Measurements from ENCODE around the gene DCDC2.
"Not testable (repeated sequence)": the region's sequence is repeated elsewhere in the genome, so short reads cannot be mapped to it uniquely, and the experiment has no call there.

DCDC2 gene

DNA sequence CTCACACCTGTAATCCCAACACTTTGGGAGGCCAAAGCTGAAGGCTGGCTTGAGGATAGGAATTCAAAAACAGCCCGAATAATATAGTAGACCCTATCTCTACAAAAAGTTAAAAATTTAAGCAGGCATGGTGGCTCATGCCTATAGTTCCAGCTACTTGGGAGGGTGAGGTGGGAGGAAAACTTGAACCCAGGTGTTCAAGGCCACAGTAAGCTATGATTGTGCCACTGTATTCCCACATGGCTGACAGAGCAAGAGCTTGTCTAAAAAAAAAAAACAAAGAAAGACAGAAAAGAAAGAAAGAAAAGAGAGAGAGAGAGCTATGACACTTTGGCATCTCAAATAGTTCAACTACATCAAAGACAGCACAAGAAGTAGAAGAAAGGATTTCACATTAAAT is 33.2 kb downstream of the DCDC2 start:
- Mint-ChIP-seq H3K27ac (no peak overlapping the region), H3K27me3 (peaks cover 21 to 30% of the 10 kb centered on the region in 2 donors), H3K9me3 (no peaks in the 10 kb centered on the region), H3K36me3 (no peaks in the 10 kb centered on the region), H3K4me1 (no peaks in the 10 kb centered on the region), H3K4me3 (no peak overlapping the region)
- ATAC-seq (replicated peaks) (no peak), DNase-seq (no peak)

GRCh38 chr6:24323632-24324337 is 34.1 kb downstream of the DCDC2 start:
- Mint-ChIP-seq H3K27me3 (peaks cover 23 to 29% of the 10 kb centered on the region in 2 donors), H3K9me3 (no peaks in the 10 kb centered on the region), H3K4me3 (no peak overlapping the region), H3K36me3 (no peaks in the 10 kb centered on the region), H3K4me1 (no peaks in the 10 kb centered on the region), H3K27ac (no peak overlapping the region)
- ATAC-seq (replicated peaks) (no peak), DNase-seq (no peak)

- peaks cover 0 to 3% of the 10 kb centered on the region in 2 donors for H3K9me3 Mint-ChIP-seq
- no peak for DNase-seq
- peaks cover 19 to 24% of the 10 kb centered on the region in 2 donors for H3K27me3 Mint-ChIP-seq
- no peaks in the 10 kb centered on the region for H3K36me3 Mint-ChIP-seq
- no peak for ATAC-seq (replicated peaks)
- H3K4me1 Mint-ChIP-seq = no peaks in the 10 kb centered on the region
- H3K4me3 Mint-ChIP-seq = no peak overlapping the region
- no peak overlapping the region for H3K27ac Mint-ChIP-seq
Observed at GRCh38 chr6:24322924-24323323, 34.9 kb downstream of the DCDC2 start.

DNA sequence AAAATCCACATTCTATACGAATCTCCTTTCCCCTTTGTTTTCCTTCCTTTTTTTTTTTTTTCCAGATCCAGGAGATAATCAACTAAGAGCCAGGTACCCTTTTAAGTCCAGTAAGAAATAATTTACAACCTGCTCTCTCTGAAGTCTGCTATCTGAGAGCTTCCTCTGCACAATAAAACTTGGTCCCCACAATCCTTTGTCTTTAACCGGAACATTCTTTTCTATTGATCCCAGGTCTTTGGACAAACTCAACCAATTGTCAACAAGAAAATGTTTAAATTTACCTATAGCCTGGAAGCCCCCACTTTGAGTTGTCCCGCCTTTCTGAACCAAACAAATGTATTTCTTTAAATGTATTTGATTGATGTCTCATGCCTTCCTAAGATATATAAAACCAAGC is 35.4 kb downstream of the DCDC2 start:
- ATAC-seq (replicated peaks); H3K9me3 Mint-ChIP-seq; H3K4me3 Mint-ChIP-seq; H3K27ac Mint-ChIP-seq; DNase-seq; H3K36me3 Mint-ChIP-seq; H3K4me1 Mint-ChIP-seq: not testable (repeated sequence)
- peaks cover 19 to 24% of the 10 kb centered on the region in 2 donors for H3K27me3 Mint-ChIP-seq

DNA sequence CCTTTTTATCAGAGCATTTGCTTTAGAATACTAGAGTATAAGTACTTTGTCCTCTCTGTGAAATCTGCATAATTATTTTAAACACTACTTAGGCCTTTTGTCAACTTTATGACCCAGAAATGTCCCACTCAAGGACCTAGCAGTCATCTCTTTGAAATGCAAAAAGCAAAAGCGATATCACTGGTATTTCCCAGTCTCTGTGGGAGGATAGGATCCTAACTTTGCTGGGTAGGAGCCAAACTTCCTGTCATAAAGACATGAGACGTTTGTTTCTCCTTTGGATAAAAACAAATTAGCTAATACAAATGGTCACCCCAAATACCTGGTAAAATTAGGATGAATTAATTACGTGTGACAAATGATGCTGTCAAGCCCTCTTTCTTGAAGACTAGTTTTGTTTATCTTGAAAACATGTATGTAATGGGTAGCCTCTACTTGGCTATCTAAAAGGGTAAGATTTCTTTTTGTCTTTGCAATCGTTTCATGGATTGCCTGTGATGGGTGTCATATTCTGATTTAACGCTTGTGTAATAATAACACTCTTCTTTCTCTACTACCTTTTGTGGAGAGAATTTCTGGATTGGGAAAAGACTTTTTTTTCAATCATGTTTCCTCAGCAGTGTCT is 36.2 kb downstream of the DCDC2 start:
- Mint-ChIP-seq H3K36me3 (no peaks in the 10 kb centered on the region), H3K4me3 (no peak overlapping the region), H3K27ac (no peak overlapping the region), H3K9me3 (peaks cover 0 to 3% of the 10 kb centered on the region in 2 donors), H3K27me3 (peaks cover 19 to 24% of the 10 kb centered on the region in 2 donors), H3K4me1 (no peaks in the 10 kb centered on the region)
- DNase-seq = no peak
- ATAC-seq (replicated peaks) = no peak

DNA sequence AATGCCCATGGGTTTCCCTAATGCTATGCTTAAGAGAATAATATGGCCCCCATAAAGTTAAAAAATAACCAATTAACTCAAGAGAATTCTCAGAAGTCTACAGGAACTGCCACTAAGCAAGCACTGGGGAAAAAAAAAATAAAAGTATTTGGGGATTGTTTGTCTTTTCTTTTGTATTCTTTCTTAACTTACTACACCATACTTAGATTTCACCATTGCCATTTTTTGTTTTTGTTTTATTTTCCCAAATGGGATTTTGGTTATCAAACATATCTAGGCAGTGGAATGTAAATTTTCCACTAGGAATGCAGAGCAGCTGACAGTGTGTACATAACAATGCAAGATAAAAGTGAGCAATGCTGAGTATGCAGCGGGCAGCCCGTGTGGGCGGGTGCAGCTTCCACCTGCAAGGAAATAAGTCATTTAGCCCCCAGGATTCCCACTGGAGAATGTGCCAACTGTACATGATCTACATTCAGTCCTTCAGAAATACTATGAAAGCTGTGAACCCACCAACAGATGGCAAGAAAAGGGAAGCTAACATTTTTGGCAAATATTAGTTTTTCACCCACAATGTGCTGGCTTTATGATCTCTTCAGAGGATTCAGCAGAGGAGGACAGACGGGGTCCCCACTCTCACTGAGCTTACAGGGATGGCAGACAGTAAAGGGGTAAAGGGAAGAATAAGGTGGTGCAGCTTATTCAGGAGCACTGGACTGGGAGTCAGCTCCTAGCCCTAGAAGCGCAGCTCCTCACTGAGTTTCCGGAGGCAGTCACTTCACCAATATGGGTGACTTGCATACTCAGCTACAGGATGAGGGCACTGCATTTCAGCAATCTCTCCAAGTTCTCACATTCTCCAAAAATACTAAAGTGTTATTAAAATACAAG is 44.4 kb downstream of the DCDC2 start:
- Mint-ChIP-seq H3K36me3 (peaks cover 6% of the 10 kb centered on the region in 2 donors), H3K9me3 (peaks cover 19 to 25% of the 10 kb centered on the region in 2 donors), H3K4me3 (no peak overlapping the region), H3K4me1 (no peaks in the 10 kb centered on the region), H3K27me3 (peaks cover 16 to 32% of the 10 kb centered on the region in 2 donors), H3K27ac (no peak overlapping the region)
- DNase-seq (no peak), ATAC-seq (replicated peaks) (no peak)

- peaks cover 20 to 37% of the 10 kb centered on the region in 2 donors for H3K27me3 Mint-ChIP-seq
- DNase-seq; ATAC-seq (replicated peaks); H3K36me3 Mint-ChIP-seq; H3K27ac Mint-ChIP-seq; H3K4me1 Mint-ChIP-seq; H3K4me3 Mint-ChIP-seq: not testable (repeated sequence)
- H3K9me3 Mint-ChIP-seq = peaks cover 18 to 25% of the 10 kb centered on the region in 2 donors
Observed at GRCh38 chr6:24311775-24312174, 46.1 kb downstream of the DCDC2 start.

DNA sequence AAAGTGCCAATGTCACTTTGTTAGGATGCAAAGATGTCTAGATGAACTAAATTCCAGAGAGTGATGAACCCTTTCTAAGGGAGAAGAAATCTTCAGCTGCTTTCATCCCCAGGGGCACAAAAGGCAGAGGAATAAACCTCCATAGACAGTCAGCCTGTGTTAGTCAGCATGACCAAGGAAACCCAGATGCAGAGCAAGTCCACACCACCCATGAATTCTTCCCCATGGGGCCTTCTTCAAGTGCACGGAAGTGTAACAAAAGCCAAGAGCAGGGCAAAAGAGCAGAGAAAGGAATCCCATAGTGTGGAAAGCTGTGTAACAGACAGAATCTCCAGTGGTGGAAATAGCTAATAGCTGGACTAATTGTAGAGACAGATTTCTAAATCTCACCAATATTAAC is 50.0 kb downstream of the DCDC2 start:
- Mint-ChIP-seq H3K27ac (no peak overlapping the region), H3K4me3 (no peak overlapping the region), H3K27me3 (peaks cover 15 to 24% of the 10 kb centered on the region in 2 donors), H3K9me3 (peaks cover 10 to 15% of the 10 kb centered on the region in 2 donors), H3K4me1 (no peaks in the 10 kb centered on the region), H3K36me3 (peaks cover 3% of the 10 kb centered on the region in 2 donors)
- DNase-seq (no peak), ATAC-seq (replicated peaks) (no peak)

- DNase-seq = no peak
- H3K4me3 Mint-ChIP-seq = no peak overlapping the region
- peaks cover 2 to 3% of the 10 kb centered on the region in 2 donors for H3K36me3 Mint-ChIP-seq
- H3K27ac Mint-ChIP-seq = no peak overlapping the region
- peaks cover 8 to 12% of the 10 kb centered on the region in 2 donors for H3K9me3 Mint-ChIP-seq
- peaks cover 18 to 26% of the 10 kb centered on the region in 2 donors for H3K27me3 Mint-ChIP-seq
- H3K4me1 Mint-ChIP-seq = no peaks in the 10 kb centered on the region
- no peak for ATAC-seq (replicated peaks)
Observed at GRCh38 chr6:24306936-24307335, 50.9 kb downstream of the DCDC2 start.

GRCh38 chr6:24306038-24306437 is 51.8 kb downstream of the DCDC2 start:
- ATAC-seq (replicated peaks) = no peak
- no peak for DNase-seq
- Mint-ChIP-seq H3K4me1 (no peaks in the 10 kb centered on the region), H3K9me3 (peaks cover 3 to 8% of the 10 kb centered on the region in 2 donors), H3K36me3 (no peaks in the 10 kb centered on the region), H3K27me3 (peaks cover 14 to 22% of the 10 kb centered on the region in 2 donors), H3K4me3 (no peak overlapping the region), H3K27ac (no peak overlapping the region)

- no peaks in the 10 kb centered on the region for H3K4me1 Mint-ChIP-seq
- peaks cover 16 to 18% of the 10 kb centered on the region in 2 donors for H3K9me3 Mint-ChIP-seq
- ATAC-seq (replicated peaks) = no peak
- H3K36me3 Mint-ChIP-seq = peaks cover 4 to 6% of the 10 kb centered on the region in 2 donors
- DNase-seq = no peak
- peaks cover 17 to 20% of the 10 kb centered on the region in 2 donors for H3K27me3 Mint-ChIP-seq
- H3K4me3 Mint-ChIP-seq = no peak overlapping the region
- no peak overlapping the region for H3K27ac Mint-ChIP-seq
Observed at GRCh38 chr6:24296944-24297343, 60.9 kb downstream of the DCDC2 start.

DNA sequence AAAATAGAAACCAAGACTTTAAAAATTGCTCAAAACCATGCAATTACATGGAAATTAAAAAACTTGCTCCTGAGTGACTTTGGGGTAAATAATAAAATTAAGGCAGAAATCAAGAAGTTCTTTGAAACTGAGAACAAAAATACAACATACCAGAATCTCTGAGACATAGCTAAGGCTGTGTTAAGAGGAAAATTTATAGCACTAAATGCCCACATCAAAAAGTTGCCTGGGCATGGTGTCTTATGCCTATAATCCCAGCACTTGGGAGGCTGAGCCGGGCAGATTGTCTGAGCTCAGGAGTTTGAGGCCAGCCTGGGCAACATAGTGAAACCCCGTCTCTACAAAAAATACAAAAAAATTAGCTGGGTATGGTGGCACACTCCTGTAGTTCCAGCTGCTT is 64.0 kb downstream of the DCDC2 start:
- ATAC-seq (replicated peaks); H3K27ac Mint-ChIP-seq; H3K4me3 Mint-ChIP-seq; DNase-seq; H3K4me1 Mint-ChIP-seq; H3K36me3 Mint-ChIP-seq: not testable (repeated sequence)
- H3K27me3 Mint-ChIP-seq = peaks cover 17 to 20% of the 10 kb centered on the region in 2 donors
- peaks cover 16 to 18% of the 10 kb centered on the region in 2 donors for H3K9me3 Mint-ChIP-seq

- H3K36me3 Mint-ChIP-seq = no peaks in the 10 kb centered on the region
- DNase-seq (no peak), ATAC-seq (replicated peaks) (no peak)
- H3K4me3 Mint-ChIP-seq = no peak overlapping the region
- no peaks in the 10 kb centered on the region for H3K9me3 Mint-ChIP-seq
- no peak overlapping the region for H3K27ac Mint-ChIP-seq
- no peaks in the 10 kb centered on the region for H3K4me1 Mint-ChIP-seq
- no peaks in the 10 kb centered on the region for H3K27me3 Mint-ChIP-seq
Observed at GRCh38 chr6:24287239-24287638, 70.6 kb downstream of the DCDC2 start.

DNA sequence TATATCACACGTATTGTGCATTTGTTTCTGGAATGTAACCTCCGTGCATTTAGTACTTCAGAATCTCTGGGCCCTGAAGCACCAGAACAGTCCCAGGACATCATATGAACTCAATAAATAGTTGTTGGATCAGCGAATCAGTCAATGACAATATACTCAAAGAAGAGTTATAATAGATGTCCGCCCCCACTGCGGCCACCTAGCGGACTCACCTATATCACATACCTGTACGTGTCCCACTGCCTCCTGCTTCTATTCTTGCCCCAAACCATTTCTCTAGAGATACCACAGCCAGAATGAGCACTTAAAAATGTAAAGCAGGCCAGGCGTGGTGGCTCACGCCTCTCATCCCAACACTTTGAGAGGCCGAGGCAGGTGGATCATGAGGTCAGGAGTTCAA is 73.9 kb downstream of the DCDC2 start:
- ATAC-seq (replicated peaks) (peak; percentile 2 to 6), DNase-seq (no peak)
- H3K36me3 Mint-ChIP-seq = no peaks in the 10 kb centered on the region
- H3K27me3 Mint-ChIP-seq = peaks cover 4 to 6% of the 10 kb centered on the region in 2 donors
- no peak overlapping the region for H3K4me3 Mint-ChIP-seq
- no peaks in the 10 kb centered on the region for H3K4me1 Mint-ChIP-seq
- H3K27ac Mint-ChIP-seq = no peak overlapping the region
- H3K9me3 Mint-ChIP-seq = no peaks in the 10 kb centered on the region

All from stimulated activated naive B cell treated with anti-CD40 and anti-IgM and Interleukin-4, amounts not matched to agents 10 μg/mL and 1 μg/mL and 100 μg/mL, for 72 hours (primary cell).